ENCODE measurements around the gene MEP1A. TPM values are rescaled to one million over a fixed set of nuclear protein-coding genes. Genes with fewer than 3 reads are reported as not detected.

Gene MEP1A
- total and polyA plus RNA-seq, 2 of the 13 experiments (the other 11 are each of a cell fraction or from before 2014, with no cell fraction given): 0.24 to 0.83 TPM

- no peak overlapping the region for H3K9ac ChIP-seq (ENCODE audit: insufficient read depth, low read depth, low read length)
- no peaks in the 10 kb centered on the region for H3K79me2 ChIP-seq (ENCODE audit: insufficient read depth, low read length)
- DNase-seq (ENCODE audit: low spot score): no peak
- H3K36me3 ChIP-seq (replicated peaks in 1 of 2; ENCODE audit: control insufficient read depth in 1 of 2, insufficient read depth in 2 of 2, low read length in 2 of 2): no peaks in the 10 kb centered on the region
- no peak for FAIRE-seq
- no peaks in the 10 kb centered on the region for H3K4me1 ChIP-seq (ENCODE audit: insufficient read depth, low read length)
- TF ChIP-seq CHCHD3 (CRISPR knock-in tag; IDR thresholded peaks at IDR 0.05): no peak
- no peak for TF ChIP-seq ZNF460 (CRISPR knock-in tag; IDR thresholded peaks at IDR 0.05; ENCODE audit: borderline replicate concordance)
- TF ChIP-seq ETS1 (CRISPR knock-in tag; IDR thresholded peaks at IDR 0.05): no peak
- no peak for TF ChIP-seq SRSF4 (IDR thresholded peaks at IDR 0.05; ENCODE audit: low read depth, low read length, poor library complexity, severe bottlenecking)
- TF ChIP-seq JUN (CRISPR knock-in tag; IDR thresholded peaks at IDR 0.05): no peak
- TF ChIP-seq DMTF1 (CRISPR knock-in tag; IDR thresholded peaks at IDR 0.05): no peak
- no peak for TF ChIP-seq PPARG (CRISPR knock-in tag; conservative IDR thresholded peaks at IDR 0.05)
- peak; percentile 72 for TF ChIP-seq MAFF (IDR thresholded peaks at IDR 0.05; ENCODE audit: low read depth, low read length)
- no peak for TF ChIP-seq ZNF775 (CRISPR knock-in tag; IDR thresholded peaks at IDR 0.05; ENCODE audit: borderline replicate concordance)
- no peak for TF ChIP-seq ZNF740 (CRISPR knock-in tag; IDR thresholded peaks at IDR 0.05)
- peak; percentile 68 to 77 for TF ChIP-seq MAFK (conservative IDR thresholded peaks at IDR 0.05 in 1 of 2, IDR thresholded peaks at IDR 0.05 in 1 of 2; ENCODE audit: low read length in 2 of 2)
- no peak for TF ChIP-seq ARID5B (CRISPR knock-in tag; IDR thresholded peaks at IDR 0.05)
- no peak for TF ChIP-seq IRF9 (CRISPR knock-in tag; IDR thresholded peaks at IDR 0.05; ENCODE audit: borderline replicate concordance)
- TF ChIP-seq SNAPC5 (CRISPR knock-in tag; IDR thresholded peaks at IDR 0.05; ENCODE audit: borderline replicate concordance): no peak
- POLR2A ChIA-PET: no interaction called here
- WGBS (ENCODE audit: low lambda C conversion rate): 86% methylated on average over 2 of the region's 2 CpGs
- no peak overlapping the region for H3K27ac ChIP-seq (ENCODE audit: extremely low read length, insufficient read depth, low read length)
- no peak for ATAC-seq
- H3K9me3 ChIP-seq (ENCODE audit: low read length): peaks cover 12% of the 10 kb centered on the region; the same call in 1 of the 2 replicates
- no peak overlapping the region for H3K4me2 ChIP-seq (ENCODE audit: low read depth, low read length)
- no peaks in the 10 kb centered on the region for H3K27me3 ChIP-seq (ENCODE audit: control insufficient read depth in 1 of 2, insufficient read depth in 2 of 2, low read length in 2 of 2)
- in situ Hi-C loops (cut with HindIII; ENCODE audit: extremely low pct_ligation_motif_present, low pct_unique_long_range_greater_than_20kb) (no loop called here), intact Hi-C loops (cut with micrococcal nuclease; ENCODE audit: unreplicated experiment) (loop anchor here (5.0 kb wide), 1 partner anchor 934 kb away; no protein-coding TSS in a partner anchor)
- CTCF ChIA-PET (ENCODE audit: low intra/inter-chr PET ratio, low total read pairs): no interaction called here
- no TSS peak for BruUV-seq (replicated peaks)
- H3K4me3 ChIP-seq (replicated peaks in 1 of 3; ENCODE audit: insufficient read depth in 1 of 3, low read depth in 2 of 3, low read length in 3 of 3): no peak overlapping the region
- H4K20me1 ChIP-seq (ENCODE audit: insufficient read depth, low read length): no peaks in the 10 kb centered on the region
- H2AFZ ChIP-seq (ENCODE audit: low read length): no peak overlapping the region
These were observed 44.8 kb downstream of the MEP1A start for GRCh38 chr6:46838033-46838432.

Measured in HepG2 (cell line).